HG03378 (cell line): ENCODE results near the gene B4GALT3.

Source experiments
- ATAC-seq: cut with Tn5 transposase; IDR thresholded peaks from one replicate; pipeline ENCODE4 v1.9.1; 2021; ENCODE audit warnings: mild to moderate bottlenecking, moderate library complexity; ENCODE audit not compliant: unreplicated experiment

B4GALT3 gene

DNA sequence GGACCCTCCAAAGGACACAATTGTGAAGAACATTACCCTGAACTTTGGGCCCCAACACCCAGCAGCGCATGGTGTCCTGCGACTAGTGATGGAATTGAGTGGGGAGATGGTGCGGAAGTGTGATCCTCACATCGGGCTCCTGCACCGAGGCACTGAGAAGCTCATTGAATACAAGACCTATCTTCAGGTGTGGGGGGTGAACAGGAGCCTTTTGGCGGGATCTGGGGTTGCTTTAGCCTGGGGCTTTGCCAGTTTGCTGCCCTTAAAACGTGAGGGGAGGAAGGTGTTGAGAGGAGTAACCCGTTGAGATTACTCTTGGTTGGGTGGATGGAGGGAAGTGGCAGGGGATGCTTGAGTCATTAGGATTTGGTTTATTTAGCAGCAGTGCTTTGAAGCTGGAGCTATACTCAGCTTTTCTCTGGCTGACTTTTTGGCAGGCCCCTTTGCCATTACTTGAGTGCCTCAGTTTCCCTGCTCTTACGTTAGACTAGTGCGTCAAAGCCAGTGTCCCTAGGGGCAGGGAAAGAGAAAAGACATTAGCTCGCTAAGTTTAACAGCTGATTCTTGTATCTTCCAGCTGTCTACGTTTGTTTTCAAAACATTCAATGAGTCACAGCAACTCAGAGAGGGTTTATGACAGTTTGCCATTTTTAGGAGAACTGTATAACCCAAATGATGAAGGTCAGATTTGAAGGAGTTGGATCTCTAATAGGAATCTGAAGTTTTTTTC, 29.3 kb upstream of the B4GALT3 start:
- no peak for ATAC-seq

DNA sequence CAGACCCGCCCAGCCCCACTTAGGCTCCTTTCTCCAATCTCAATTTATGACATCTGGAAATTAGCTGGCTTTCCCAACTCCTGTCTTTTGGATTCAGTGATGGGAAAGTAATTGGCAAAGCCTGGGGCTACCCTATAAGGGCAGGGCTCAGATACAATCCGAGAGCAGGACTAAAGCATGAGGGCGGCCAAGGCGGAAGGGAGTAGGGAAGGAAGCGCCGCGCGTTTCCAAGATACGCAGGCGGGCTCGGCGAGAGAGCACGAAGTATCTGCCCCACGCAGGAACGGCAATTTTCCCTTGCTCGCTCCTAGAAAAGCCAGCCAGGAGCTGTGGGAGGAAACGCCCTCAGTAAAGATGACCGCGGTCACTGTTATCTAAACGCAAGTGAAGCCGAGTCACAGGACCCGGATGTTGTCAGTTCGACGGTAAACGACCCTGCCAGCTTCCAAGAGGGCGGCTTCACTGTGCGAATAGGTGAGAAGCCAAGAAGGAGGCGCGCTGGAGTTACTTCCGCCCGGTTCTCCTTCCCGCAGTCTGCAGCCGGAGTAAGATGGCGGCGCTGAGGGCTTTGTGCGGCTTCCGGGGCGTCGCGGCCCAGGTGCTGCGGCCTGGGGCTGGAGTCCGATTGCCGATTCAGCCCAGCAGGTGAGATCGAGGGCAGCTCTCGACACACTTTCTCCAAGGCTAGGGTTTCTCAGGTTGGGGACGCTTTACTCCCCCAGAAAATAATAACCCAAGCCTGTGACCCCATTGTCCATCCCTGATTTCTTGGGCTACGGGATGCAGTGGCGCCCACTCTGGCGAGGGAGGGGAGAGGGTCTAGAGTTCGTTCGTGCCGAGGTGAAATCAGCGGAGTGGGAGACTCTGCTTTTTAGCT, 24.8 kb upstream of the B4GALT3 start, which contains the start of gene NDUFS2:
Gene NDUFS2 (plus strand): TSS at position 532 of the 877 bp plus-strand sequence. CDS start 19 bp downstream, at position 551.
- peak; percentile 86 for ATAC-seq

DNA sequence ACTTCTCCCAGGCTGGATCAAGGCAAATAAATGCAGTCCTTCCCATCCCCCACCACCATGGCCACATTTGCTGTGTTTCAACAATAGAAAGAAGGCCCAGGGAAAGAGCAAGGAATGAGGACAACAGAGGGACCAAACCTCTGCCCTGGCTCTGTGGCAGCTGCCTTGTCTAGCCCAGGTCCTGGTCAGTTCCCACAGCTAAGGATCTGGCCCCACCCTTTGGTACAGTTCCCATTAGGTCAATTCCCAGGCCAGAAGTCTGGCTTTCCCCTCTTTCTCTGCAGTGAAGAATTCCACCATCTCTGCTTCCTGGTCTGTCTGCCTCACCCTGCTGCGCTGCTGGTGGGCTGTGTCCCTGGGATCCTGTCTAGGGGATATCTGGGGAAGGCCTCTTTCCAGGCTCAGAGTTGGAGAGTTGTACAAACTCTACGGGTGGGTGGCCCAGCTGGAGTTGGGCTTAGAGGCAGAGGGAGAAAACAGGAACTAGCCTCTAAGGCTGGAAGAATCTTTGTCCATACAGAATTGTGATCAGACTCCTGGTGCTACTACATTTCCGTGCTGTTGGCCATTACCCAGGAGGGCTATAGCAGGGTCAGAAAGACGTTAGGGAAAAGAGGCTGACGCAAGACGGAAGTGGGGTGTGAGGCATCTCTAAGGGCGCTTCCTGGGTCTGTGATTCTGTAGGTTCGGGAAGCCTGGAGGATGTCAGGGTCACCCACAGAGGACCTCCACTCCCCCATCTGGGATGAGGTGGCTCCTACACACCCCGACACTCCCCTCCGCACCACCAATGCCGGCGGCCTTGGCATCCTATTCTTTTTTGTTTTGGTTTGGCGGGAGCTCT, 23.9 kb upstream of the B4GALT3 start:
- ATAC-seq: no peak

DNA sequence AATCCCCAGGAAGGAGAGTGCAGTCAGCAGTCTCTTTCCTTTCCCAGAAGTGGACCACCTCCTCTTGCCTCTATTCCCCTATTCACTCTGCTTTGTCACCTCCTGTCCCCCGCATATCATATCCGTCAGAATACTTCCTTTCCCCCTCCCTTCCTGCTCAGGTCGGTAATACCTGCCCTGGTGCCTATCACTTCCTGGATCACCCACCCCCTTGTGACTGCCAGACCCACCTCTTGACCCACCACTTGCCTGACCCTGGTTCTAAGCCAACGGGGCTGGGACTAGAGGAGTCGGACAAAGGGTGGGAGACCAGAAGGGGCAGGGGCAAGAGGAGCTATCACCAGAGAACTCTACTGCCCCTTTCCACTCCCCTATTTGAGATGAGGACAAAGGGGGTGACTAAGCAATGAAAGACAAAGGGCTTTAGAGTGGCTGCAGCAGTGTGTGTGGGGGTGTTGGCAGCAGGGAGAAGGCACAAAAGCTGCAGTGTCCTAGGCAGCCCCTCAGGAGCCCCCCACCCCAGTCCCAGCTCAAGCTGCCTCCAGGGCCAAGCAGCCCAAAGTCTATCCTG, 23.2 kb upstream of the B4GALT3 start:
- ATAC-seq: no peak

DNA sequence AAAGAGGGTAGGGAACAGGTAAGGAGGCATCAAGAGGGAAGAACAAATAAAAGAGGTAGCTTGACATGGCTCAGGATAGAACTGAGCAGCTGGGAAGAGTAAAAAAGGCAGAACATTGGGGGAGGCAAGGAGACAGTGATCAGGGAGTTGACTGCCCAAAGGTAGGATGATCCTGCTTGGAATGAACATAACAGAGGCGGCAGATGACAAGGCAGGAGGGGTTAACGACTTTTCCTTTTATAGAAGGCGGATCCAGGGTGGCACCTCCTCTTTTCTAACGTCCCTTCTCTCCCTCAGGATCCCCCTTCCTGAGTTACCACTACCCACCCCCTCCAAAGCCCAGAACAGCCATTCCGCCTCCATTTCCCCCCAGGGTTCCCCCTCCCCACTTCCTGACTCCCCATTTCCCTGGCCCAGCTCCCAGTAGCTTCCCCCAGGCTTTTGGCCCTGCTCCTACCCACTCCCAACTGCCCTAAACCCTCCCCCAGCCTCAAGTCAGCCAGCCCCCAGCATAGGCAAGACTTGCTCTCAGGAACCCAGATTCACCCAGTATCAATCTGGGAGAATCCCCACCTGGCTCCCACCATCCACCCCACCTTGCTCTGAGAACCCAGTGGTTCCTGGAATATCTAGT, 22.3 kb upstream of the B4GALT3 start:
- ATAC-seq: no peak

DNA sequence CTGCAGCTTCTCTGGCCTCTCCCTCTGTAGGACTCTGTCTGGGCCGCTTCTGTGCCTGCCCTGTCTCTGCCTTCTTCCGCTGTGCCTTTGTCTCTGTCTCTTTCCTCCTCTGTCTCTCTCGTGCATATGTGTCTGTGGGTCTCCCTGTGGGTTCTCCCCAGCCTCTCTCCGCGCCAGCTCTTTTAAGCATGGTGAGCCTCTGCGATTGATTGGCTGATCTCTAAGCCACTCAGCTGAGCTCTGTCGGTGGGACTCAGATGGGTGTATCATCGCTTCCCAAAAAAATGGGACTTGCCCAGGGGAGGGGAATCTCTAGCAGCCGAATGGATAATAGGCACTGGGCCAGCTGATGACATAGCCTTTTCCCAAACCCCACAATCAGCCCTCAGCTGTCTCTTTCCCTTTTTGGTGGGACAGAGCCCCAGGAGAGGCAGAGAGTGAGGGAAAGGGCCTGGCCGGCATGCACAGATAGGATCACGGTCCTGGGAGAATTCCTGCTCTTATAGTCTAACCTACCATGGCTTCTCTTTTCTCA, 21.7 kb upstream of the B4GALT3 start, which contains the start of gene ADAMTS4:
Gene ADAMTS4 (minus strand): TSS at position 158 of the 535 bp plus-strand sequence. CDS start 427 bp downstream, outside the sequence.
- no peak for ATAC-seq

DNA sequence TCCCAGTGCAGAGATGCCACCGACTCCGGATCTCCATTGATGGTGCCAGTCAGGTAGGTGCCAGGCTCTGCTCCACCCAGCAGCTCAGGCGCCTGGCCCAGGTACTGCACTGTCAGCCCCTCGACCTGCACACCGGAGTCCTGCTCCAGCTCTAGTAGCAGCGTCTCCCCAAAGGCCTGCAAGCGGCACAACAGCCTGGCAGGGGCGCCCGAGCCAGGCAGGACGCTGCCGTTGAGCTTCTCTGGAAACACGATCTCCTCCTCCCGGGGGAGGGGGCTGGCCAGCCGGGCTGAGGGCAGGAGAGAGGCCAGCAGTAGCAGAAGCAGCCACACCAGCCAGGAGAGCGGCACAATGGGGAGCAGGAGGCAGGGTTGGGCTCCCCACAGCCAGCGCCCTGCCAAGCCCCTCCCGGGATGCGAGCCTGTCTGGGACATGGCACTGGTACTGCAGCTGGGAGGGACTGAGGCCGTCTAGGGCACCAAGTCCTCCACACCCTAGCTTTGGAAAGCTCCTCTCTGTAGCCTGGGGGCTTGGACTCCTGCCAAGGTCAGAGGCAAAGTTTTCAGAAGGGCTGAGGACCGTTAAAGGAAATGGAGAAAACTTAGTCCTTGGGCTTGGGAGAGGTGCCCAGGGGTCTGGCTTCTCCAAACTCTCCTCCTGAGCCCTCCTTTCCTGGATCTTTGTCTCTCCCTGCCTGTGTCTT, 21.0 kb upstream of the B4GALT3 start:
- ATAC-seq: no peak

DNA sequence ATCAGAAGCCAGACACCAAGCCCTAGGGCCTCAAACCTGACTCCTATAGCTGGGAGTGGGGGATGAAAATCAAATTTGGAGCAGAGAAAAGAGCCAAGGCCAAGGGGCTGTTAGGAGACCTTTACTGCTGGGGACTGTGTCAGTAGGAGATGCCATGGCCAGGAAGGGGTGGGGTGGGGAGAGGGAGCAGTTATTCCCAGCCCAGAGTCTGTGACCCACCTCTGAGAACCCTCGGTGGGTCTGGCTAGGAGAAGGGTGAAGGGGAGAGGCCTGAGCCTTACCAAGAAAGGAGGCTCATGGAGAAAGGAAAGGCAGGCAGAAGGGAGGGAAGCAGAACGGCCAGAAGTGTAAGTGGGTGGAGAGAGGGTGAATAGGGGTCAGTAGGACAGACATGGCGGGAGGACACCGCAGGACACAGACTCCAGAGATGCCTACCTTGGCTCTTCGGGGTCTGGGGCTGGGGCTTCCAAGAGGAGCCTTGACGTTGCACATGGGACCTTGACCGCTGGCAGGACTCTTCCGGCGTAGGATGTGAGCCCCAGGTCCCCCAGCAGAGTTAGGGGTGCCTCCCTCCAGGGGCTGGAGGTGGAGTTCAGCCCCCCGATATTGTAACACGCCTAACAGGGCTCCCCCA, 20.4 kb upstream of the B4GALT3 start:
- ATAC-seq: no peak

DNA sequence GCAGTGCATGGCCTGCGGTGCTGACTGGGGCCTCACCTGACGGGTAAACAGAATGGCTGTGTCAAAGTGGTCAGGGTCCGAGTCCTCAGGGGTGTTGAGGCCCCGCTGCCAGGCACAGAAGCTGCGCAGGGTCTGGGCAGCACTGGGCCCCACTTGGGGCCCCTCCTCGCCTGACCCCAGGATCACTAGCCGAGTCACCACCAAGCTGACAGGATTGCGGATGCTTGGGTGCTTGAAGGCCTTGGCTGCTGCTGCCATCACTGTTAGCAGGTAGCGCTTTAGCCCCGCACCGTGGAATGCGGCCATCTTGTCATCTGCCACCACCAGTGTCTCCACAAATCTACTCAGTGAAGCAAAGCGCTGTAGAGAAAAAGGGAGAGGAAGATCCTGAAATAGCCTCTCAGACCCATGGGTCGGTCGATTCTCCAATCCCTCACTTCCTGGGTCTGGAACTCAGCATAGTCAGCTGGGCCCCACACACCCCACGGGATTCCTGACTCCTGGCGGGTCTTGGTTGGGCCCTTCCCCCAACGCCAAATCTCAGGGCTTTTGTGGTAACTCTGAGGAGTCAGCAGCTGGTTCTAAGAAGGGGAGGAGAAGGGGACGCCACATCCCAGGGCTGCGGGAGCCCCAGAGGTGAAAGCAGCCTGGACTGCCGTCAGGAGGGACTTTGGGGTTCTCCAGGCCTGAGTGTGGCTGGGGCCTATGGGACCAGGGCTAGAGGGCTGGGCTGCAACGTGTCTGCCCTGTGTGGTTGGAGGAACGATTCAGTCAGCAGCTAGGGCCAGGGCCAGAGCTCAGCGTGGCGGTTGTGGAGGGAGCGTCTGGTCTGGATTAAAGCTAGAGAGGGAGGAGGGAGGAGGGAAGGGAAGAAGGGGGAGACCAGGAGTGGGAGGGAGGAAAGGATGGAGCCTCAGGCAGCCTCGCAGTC, 19.5 kb upstream of the B4GALT3 start:
- ATAC-seq: no peak

DNA sequence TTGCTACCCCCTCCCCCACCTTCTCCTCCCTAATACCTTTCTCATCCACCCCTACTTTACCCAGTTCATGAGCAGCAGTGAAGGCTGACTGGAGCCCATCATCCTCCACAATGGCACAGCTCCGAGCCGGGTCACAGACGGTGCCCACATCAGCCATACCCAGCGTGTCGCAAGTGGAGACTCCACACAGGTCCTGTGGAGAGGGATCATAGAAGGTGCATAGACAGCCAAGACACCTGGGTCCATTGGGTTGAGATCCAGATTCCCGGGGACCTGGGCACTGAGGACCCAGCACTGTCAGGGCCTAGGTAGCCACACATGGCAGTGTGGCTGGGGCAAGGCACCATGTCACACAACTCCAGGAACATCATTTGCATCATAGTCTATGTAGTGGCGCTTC, 18.8 kb upstream of the B4GALT3 start:
- no peak for ATAC-seq

DNA sequence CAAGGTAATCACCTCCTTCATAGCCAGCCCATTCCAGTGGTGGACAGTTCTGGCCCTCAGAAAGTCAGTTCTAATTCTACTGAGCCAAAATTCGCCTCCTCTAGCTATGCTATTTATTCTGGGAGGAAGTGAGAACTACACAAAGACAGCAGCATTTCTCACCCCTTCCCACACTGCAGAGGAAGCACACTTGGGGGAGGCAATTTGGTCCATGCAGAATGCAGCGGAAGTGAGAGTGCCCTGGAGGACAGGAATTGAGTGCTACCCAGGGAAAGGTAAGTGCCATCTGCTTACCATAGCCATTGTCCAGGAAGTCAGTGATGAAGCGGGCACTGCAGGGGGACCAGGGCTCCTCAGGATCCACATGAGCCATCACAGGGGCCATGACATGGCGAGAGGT, 17.9 kb upstream of the B4GALT3 start:
- ATAC-seq: no peak

DNA sequence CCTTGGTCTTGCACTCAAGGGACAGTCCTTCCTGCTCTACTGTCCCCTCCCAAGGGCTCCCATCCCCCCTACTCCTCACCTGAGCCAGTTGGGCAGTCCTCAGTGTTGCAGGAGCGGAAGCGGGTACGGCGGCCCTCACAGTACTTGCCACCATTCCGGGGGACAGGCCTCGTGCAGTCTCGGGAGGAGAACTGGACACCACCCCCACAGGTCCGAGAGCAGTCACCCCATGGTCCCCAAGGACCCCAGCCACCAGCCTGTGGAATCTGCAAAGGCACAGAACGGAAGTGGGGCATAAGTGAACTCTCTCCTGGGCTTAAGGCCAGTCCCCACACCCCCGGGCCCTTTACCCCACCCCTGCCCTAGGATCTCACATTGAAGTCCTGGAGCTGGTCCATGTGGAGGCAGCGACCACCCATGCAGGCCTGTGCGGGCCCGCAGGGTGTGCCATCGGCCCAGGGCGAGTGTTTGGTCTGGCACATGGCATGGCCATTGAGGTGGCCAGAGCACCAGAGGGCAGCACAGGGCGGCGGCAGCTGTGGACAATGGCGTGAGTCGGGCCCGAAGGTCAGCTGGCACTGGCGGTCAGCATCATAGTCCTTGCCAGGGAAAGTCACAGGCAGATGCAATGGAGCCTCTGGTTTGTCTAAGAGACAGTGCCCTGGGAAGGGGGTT, 16.4 kb upstream of the B4GALT3 start:
- no peak for ATAC-seq

DNA sequence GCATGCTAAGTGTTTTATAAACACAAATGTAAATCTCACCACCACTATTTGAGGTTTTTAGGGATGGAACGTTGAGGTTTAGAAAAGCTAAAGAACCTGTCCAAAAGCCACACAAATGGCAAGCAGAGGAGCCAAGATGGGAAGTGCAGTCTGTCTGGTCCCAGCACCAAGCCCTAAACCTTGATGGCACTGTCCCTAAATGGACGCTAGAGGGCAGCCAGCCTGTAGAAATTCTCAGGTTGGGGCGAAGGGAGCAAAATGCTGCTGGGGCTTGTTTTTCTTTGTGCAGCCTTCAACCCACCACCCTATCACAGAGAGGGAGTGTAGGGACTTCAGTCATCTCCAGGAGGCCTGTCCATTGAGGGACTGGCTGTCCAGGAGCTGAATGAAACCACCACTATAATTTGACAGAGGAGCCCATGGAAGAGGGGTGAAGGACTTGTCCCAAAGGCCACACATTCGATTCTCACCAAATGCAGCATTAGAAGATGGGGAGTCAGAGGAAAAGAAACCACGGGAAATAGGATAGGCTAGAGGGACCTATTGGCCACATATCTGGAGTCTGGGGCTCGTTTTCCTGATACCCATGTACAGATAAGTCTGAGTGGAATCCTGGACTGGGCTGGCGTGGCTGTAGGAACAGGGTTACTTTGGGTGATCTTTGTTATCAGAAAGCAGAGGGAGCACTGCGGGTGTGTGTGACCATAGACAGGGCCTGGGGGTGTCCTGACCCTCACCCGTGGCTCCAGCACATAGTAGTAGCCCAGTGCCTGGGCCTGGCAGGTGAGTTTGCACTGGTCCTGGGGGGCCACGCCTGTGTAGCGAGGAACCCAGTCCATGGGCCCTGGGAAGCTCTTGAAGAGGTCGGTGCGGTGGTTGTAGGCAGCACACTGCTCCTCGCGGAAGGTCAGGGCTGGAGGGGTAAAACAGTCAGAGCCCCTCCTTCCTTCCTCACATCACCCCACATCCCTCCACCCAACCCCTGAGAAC, 15.5 kb upstream of the B4GALT3 start:
- no peak for ATAC-seq

DNA sequence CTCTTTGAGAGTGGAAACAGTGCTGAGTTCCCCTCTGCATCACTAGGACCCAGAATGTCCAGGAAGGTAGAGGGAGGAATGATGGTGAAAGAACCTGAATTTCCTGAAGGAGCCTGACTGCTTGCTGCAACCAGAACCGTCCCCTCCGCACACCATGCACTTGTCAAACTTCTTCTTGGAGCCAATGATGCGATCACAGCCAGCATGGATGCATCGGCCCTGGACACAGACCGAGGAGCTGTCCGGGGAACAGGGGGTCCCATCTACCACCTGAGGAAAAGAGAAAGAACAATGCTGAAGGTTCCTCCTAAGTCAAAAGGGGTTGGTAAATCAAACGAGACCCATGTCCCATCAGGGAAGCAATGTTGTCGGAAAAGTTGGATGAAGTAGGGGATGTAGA, 14.7 kb upstream of the B4GALT3 start:
- no peak for ATAC-seq

DNA sequence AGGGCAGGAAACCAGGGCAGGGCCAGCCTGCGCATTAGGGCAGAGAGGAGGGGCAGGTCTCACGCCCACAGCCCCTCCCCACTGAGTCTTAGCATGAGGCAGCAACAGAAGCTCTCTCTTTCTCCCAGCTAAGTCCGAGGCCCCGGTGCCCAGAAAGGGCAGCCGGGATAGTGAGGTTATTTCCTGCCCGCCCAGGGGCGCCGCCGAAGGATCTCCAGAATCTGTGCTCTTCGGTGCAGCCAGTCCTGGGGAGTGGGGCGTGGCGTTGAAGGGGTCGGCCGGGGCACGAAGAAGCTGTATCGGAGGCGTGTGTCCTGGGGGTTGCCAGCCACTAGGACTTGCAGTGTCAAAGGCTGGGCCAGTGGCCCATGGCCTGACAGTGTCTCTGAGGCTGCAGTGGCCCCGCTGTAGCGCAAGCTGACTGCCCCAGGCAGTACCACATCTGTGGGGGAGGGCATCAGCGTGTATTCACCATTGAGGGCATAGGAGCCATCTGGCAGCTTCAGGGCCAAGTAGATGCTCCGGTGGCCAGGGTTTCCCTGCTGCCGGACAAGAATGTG, 13.7 kb upstream of the B4GALT3 start:
- ATAC-seq: no peak

DNA sequence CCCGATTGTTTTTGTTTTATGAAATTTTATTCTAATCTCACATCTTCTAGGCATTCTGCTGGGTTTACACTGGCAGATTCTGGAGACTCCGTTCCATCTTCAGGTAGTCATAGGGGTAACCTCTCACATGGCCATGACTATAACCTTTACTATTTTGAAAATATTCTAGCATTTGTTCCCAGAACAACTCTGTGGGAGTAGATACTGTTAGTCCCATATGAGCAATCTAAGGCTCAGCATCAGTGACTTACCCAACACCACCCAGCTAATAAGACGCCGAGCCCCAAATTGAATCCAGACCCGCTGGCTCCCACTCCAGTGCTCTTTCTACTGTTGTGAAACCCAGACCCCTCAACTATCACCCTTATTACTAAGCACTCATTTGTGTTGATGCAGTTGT, 11.7 kb upstream of the B4GALT3 start:
- ATAC-seq: no peak
